GM18867 (cell line): Measurements from ENCODE around the gene LCAT.
"Not testable (repeated sequence)": the region's sequence is repeated elsewhere in the genome, so short reads cannot be mapped to it uniquely, and the experiment has no call there.

Experiments used
- ATAC-seq: cut with Tn5 transposase; IDR thresholded peaks from one replicate; pipeline ENCODE4 v1.9.1; 2021; ENCODE audit warnings: mild to moderate bottlenecking, moderate library complexity; ENCODE audit not compliant: unreplicated experiment

LCAT gene, protein sequence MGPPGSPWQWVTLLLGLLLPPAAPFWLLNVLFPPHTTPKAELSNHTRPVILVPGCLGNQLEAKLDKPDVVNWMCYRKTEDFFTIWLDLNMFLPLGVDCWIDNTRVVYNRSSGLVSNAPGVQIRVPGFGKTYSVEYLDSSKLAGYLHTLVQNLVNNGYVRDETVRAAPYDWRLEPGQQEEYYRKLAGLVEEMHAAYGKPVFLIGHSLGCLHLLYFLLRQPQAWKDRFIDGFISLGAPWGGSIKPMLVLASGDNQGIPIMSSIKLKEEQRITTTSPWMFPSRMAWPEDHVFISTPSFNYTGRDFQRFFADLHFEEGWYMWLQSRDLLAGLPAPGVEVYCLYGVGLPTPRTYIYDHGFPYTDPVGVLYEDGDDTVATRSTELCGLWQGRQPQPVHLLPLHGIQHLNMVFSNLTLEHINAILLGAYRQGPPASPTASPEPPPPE

DNA sequence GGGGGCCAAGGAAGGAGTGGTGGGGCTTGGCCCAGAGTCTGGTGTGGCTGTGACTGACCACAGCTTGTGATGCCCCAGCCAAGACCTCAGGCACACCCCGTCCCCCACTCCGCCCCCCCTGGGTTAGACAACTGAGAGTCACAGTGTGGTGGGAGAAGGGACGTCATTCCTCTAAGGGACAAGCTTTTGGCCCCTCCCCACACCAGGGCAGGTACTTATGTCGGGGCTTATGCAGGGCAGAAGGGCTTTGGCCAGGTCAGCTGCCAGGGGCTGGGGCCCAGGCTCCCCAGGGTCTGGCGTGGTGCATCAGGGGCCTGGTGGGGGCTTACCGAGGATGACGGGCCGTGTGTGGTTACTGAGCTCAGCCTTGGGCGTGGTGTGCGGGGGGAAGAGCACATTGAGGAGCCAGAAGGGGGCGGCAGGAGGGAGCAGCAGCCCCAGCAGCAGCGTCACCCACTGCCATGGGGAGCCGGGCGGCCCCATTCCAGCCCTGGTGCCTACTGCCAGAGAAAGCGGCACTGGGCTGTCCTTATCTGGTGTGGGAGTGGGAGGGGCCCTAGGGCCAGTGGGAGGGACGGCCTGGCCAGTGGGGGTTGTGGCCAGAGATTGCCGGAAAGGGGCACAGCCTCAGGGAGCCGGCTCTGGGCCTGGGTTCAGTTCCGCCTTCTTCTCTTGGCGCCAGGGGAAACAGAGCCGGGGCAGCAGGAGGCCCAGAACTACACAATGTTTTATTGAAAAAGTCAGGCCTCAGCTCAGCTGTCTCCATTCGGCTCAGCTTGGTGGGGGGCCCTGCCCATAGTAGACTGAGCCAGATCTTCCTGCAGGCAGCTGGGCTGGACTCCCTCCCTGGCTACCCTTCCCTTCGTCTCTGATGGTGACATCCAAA lies at the start of gene LCAT:
TSS of gene LCAT (minus strand) at position 502 of the 886 bp plus-strand sequence. CDS start at position 483, 19 bp downstream.
- no peak for ATAC-seq

DNA sequence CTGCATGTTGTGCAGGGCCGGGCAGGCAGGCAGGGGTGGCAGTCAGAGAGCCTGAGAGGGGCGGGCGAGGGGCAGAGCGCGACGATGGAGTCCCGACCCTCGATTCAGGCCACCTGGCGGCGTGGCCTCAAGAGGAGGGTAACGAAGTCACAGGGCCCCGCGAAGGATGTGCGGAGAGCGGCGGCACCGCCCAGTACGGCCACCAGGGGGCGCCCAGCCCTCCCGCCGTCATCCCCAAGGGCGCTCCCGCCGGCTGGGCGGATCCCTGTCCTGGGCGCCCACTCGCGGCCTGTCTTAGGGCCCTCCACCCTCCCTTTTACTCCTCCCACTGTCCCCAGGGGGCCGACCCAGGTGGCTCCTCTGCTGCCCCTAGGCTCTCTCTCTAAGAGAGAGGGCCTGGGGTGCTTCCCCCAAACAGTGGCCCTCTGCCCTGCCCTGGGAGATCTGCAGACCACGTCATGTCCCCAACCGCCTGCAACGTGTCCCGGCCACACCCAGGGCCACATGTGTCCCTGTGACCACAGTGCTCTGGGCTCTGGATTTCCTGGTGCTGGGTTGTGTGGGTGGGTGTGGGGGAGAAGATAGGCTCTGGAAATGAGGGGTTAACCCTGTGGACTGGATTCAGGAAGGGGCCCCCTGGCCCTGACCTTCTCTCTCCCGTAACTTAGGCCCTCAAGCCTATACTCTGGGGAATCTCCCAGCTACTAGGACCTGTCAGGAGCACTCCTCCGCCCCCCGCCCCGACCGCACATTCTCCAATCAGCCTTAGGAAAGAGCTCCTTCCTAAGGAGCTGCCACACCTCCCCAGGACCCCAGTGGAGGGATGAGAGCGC lies 49.5 kb upstream of the LCAT start:
- peak; percentile 74 for ATAC-seq

DNA sequence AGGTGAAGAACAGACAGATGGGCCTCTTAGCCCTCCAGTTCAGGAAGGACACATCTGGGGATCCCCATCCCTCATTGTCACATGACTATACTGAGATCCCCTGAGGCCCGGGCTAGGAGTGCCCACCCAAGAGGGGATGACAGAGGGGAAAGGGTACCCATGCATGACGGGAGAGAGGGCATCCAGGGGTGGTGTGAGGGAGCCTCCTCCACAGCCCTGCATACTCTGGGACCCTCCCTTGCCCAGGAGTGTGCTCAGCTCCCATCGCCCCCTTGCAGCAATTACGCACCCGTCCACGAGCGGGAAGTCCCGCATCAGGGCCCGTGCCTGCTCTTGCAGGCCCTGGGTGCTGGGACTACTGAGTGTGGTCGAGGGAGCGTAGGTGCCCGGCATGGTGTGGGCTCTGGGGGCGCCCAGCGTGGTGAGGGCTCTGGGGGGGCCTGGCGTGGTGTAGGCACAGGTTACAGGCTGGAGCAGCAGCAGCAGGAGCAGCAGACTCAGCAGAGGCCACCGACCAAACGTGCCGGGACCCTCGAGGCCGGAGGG lies 48.8 kb upstream of the LCAT start:
- ATAC-seq: no peak

DNA sequence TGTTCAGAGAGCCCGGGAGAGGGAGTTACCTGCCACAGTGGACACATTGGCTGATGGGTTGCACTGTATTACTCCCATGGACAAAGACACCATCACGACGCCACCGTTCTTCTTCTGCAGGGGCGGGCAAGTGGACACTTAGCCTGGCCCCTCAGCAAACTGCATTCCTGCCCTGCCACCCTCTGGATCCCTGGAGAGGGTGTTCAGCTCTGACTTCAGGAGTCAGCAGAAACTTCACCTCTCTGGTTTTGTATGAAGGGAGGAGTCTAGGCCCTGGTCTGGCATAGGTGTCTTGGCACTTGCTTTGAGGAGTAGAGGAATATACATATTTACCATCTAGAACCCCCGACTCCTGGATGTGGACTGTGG lies 46.1 kb upstream of the LCAT start:
- ATAC-seq: no peak

DNA sequence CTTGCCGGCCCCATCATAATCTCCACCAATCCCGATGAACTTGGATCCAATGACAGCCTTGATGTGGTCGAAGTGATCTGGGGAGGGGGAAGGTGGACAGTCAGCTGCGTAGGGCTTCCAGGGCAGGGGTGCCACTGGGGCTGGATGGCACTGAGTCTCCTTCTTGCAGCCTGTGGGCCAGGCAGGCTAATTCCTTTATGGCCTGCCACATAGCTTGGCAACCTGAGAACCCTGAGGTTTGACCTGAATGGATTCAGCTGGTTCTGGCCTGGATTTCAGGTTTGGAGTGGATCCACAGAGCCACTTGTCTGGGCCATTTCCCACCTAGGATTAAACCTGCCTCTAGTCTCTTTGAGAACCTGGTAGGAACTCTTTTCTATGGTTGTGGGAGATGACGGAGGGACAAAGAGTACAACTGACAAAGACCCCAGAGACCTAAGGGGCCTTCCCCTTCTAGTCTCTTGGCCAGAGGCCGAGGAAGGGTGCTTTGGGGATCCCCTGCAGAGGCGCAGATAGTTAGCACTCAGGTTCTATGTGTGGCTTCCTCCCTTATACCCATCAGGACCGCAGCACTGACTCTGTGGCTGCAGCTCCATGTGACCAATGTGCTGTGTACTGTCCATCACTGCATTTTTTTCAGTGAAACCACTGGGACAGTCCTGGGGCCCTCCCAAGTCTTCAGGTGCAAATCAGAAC lies 45.5 kb upstream of the LCAT start:
- no peak for ATAC-seq

DNA sequence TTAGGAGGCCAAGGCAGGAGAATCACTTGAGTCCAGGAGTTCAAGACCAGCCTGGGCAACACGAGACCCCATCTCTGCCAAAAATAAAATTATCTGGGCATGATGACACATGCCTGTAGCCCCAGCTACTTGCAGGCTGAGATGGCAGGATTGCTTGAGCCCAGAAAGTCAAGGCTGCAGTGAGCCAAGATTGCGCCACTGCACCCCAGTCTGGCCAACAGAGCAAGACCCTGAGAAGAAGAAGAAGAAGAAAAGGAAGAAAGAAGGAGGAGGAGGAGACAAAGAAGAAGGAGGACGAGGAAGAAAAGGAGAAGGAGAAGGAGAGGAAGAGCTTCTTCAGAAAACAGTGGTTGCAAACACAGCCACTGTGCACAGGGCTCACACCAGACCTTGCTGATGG lies 44.8 kb upstream of the LCAT start:
- no peak for ATAC-seq

DNA sequence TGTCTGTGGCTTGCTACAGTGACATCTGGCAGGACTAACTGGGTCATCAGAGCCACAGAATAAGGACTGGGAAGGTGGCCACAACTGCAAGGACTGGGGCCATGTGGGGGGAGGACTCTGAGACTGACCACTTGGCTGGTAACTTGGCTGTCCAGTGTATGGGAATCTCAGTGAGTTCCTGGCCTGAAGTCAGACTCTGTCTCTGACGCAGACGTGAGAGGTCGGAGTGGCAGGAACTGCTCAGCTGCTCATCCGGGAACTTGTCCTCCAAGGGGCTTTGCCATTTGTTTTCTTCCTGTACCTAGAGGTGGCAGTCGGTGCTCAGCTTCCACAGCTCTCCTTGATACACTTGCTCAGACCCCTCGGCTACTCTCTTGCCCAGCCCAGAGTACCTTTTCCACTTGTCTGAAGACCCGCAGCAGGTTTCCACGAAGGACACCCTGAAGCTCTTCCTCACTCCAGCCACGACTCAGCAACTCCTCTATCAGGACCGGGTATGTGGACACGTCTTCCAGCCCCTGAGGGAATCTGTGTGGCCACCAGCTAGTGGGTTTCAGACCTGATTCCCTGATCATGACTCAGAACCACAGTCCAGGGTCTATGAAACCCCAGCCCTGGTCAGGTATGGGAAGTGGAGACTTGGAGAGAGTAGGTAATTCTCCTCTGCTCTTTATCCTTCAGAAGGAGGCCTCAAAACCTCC lies 43.7 kb upstream of the LCAT start:
- ATAC-seq: no peak

DNA sequence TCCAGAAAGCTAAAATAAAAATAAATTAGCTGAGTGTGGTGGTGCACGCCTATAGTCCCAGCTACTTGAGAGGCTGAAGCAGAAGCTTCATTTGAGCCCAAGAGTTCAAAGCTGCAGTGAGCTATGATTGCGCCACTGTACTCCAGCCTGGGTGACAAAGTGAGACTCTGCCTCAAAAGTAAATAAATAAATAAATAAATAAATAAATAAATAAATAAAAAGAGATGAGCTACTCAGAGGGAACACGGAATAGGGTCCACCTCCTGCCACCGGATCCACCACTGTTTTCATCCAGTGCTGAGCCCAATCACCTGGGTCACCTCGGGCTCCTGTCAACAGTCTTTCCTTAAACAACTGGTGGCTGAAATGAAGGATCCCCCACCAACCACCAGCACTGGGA lies 43.0 kb upstream of the LCAT start:
- no peak for ATAC-seq

DNA sequence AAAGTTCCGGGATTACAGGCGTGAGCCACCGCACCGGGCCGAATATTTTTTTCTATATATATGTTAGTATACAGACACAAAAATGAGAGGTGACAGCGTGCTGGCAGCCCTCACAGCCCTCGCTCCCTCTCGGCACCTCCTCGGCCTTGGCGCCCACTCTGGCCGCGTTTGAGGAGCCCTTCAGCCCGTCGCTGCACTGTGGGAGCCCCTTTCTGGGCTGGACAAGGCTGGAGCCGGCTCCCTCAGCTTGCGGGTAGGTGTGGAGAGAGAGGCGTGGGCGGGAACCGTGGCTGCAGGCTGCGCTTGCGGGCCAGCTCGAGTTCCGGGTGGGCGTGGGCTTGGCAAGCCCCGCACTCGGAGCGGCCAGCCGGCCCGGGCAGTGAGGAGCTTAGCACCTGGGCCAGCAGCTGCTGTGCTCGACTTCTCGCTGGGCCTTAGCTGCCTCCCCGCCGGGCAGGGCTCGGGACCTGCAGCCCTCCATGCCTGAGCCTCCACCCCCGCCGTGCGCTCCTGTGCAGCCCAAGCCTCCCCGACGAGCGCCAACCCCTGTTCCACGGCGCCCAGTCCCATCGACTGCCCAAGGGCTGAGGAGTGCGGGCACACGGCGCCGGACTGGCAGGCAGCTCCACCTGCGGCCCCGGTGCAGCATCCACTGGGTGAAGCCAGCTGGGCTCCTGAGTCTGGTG lies 38.2 kb upstream of the LCAT start:
- ATAC-seq: no peak

DNA sequence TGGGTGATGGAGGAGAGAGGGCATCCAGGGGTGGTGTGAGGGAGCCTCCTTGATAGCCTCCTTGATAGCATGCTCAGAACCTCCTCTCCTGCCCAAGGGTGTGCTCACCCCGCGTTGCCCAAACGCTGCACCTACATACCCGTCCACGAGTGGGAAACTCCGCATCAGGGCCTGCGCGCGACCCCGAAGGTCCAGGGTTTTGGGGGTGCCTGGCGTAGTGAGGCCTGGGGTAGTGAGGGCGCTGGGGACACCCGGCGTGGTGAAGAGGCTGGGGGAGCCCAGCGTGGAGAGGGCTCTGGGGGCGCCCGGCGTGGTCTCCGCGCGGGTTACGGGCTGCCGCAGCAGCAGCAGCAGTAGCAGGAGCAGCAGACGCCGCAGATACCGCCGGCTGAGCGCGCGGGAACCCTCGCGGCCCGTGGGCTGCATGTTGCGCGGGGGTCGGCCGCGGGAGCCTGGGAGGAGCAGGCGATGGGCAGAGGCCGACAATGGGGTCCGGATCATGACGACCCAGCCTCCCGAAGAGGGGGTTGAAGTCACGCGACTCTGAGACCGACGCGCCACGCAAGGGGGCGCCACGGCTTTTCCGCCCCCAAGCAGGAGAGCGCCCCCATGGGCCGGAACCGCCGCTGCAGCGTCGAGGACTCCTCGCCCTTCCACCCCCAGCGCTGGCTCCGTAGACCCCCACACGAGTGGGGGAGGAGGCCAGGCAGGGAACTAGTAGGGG lies 36.2 kb upstream of the LCAT start, which contains the start of gene DPEP3:
TSS of gene DPEP3 (minus strand) at position 545 of the 724 bp plus-strand sequence. CDS start at position 426, 119 bp downstream.
- no peak for ATAC-seq

DNA sequence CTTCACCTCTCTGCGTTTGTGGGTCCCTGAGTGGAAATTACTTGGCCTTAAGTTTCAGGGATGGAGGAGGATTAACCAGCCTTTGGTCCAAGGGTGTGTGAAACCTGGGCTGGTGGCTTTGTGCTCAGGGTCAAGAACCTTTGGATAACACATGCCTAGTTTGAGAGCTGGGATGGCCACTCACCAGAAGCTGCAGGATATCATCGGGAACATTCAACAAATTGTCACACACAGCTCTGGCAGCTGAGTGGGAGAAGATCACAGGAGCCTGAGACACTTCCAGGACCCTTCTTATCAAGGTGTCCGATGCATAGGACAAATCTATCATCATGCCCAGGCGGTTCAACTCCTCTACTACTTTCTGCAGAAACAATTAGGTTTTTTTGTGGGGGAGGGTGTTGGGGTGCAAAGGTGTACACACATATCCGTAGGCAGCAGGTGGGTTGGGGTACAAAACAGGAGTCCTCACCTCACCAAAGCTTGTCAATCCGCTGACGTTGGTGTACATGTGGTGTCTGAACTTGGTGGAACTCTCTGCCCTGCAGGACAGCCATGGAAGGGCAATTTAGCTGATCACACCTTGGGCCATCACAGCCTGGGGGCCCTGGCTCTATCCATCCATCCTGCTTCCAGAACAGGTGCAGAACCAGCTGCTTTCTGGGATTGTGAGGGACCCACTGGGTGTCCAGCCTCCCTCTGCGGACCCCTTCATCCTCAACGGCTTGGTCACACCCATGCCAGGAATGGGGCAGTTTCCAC lies 33.7 kb upstream of the LCAT start:
- ATAC-seq: no peak

DNA sequence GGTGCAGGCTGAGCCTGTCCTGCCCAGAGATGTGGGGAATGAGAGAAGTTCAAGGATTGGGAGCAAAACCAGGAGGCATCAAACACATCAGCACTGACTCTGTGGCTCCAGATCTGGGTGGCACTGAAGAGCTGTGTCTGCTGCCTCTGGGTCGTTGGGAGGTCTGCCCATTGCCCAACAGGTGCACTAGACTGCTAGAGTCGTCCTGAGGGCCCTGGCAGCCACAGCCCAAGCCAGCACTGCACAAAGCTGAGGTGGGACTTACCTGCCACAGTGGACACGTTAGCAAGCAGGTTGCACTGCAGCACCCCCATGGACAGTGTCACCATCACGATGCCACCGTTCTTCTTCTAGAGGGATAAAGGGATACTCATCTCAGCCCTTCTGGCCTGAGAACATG lies 33.1 kb upstream of the LCAT start:
- no peak for ATAC-seq

DNA sequence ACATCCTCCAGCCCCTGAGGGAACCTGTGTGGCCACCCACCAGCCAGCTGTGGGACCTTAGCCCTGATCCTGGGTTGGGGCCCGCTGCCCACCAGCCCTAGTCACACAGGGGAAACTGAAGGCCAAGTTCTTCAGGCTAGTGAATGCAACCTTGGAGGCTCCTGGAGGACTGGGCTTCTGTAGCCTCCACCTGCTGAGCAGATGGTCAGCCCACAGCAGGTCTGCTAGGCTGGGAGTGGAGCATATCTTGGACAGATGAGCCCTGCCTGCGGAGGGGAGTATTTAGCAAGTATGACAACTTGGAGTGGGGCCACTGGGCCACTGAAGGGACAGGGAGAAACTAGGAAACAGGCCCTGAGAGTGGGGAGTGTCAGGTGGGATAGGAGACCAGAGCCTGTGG lies 32.3 kb upstream of the LCAT start:
- ATAC-seq: no peak

DNA sequence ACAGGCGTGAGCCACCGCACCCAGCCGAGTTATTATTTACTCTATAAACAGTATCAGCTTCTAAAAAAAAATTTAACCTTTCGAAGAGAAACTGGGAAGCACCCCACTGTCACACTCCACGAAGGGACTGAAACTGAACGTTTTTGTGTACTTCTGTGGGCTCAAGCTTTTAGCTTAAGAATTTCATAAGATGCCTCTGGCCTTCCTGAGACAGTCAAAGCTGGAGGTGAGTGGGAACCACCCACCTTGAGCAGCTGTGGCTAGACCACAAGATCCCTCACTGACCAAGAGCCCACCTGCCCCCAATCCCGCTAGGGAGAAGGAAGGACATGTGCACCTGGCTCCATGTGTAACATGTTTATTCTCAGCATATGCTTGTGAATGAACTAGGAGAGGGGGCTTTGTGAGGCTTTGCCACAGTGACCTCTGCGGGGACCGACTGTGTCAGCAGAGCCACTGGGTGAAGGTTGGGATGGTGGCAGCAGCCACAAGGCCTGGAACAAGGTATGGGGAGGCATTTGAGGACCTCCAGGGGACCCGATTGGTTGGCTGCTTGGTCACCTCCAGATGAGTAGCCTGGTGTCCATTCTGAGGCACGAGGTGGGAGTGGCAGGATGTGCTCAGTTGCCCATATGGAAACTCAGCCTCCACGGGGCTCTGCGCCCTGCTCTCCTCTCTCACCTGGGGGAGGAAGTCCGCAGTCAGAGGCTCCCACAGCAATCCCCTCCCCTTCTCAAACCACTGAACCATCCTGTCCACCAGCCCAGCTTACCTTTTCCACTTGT lies 31.6 kb upstream of the LCAT start:
- ATAC-seq: no peak

DNA sequence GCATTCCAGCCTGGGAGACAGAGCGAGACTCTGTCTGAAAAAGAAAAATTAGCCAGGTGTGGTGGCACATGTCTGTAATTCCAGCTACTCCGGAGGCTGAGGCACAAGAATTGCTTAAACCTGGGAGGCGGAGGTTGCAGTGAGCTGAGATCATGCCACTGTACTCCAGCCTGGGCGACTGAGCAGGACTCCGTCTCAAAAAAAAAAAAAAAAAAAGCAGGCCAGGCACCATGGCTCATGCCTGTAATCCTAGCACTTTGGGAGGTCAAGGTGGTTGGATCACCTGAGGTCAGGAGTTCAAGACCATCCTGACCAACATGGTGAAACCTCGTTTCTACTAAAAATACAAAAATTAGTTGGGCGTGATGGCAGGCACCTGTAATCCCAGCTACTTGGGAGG lies 28.4 kb upstream of the LCAT start:
- ATAC-seq: not testable (repeated sequence)

DNA sequence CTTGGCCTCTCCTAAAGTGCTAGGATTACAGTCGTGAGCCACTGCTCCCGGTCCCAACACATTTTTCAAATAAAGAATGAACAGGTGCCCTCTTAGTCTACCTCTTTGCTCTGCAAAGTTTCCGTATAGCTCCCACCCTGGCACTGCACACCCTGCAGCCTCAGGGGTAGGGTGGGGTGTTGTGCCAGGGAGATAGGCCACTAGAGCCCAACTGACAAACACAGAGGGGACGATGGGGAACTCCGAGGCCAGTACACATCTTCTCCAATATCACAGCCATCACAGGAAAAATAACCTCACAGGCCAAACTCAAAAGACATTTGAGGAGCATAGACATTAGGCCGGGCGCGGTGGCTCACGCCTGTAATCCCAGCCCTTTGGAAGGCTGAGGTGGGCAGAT lies 27.2 kb upstream of the LCAT start:
- no peak for ATAC-seq
